H9 (cell line): ENCODE data around the gene PDK2. TPM values are rescaled to one million over a fixed set of nuclear protein-coding genes. Genes with fewer than 3 reads are reported as not detected.

Experiments used
- DNase-seq: peaks from one replicate; pipeline ENCODE4 v3.0.0-alpha.2; 2017
- H2AFZ ChIP-seq: one replicate; pipeline ENCODE4 v1.6.1; 2013; ENCODE audit warnings: mild to moderate bottlenecking, low read length, control low read depth, moderate library complexity
- H2AK5ac ChIP-seq: 2 replicates; pipeline ENCODE4 v1.6.1; 2013; ENCODE audit warnings: low read length, control low read depth, mixed read lengths; ENCODE audit not compliant: insufficient read length
- H2BK120ac ChIP-seq: one replicate; pipeline ENCODE4 v1.6.1; 2013; ENCODE audit warnings: low read depth, mild to moderate bottlenecking, low read length, control low read depth, inconsistent platforms; ENCODE audit not compliant: poor library complexity, severe bottlenecking
- H2BK12ac ChIP-seq: 2 replicates; pipeline ENCODE4 v1.6.1; 2013; ENCODE audit warnings: low read length, control low read depth, mixed read lengths, low read depth; ENCODE audit not compliant: insufficient read length
- H2BK15ac ChIP-seq: 2 replicates; pipeline ENCODE4 v1.6.1; 2013; ENCODE audit warnings: low read depth, low read length, control low read depth
- H2BK20ac ChIP-seq: one replicate; pipeline ENCODE4 v1.6.1; 2013; ENCODE audit warnings: low read depth, mild to moderate bottlenecking, low read length, control low read depth, inconsistent platforms; ENCODE audit not compliant: poor library complexity, severe bottlenecking
- H2BK5ac ChIP-seq: 2 replicates; pipeline ENCODE4 v1.6.1; 2013; ENCODE audit warnings: low read length, control low read depth, mixed read lengths; ENCODE audit not compliant: insufficient read length
- H3K14ac ChIP-seq: 2 replicates; pipeline ENCODE4 v1.6.1; 2013; ENCODE audit warnings: low read length, control low read depth; ENCODE audit not compliant: insufficient read depth
- H3K18ac ChIP-seq: 2 replicates; pipeline ENCODE4 v1.6.1; 2013; ENCODE audit warnings: low read depth, mild to moderate bottlenecking, mixed read lengths, low read length, control low read depth; ENCODE audit not compliant: insufficient read length
- H3K23ac ChIP-seq: 2 replicates; pipeline ENCODE4 v1.6.1; 2013; ENCODE audit warnings: low read length, control low read depth, mixed read lengths, low read depth; ENCODE audit not compliant: insufficient read length
- H3K23me2 ChIP-seq: 2 replicates; pipeline ENCODE4 v1.6.1; 2013; ENCODE audit warnings: low read depth, mild to moderate bottlenecking, mixed read lengths, low read length, control low read depth; ENCODE audit not compliant: insufficient read length, poor library complexity, severe bottlenecking
- H3K27ac ChIP-seq: 2 replicates; pipeline ENCODE4 v1.5.1; 2013; ENCODE audit warnings: low read length, control low read depth, mixed read lengths, low read depth; ENCODE audit not compliant: insufficient read length
- H3K27me3 ChIP-seq: 2 replicates; pipeline ENCODE4 v1.6.1; 2013; ENCODE audit warnings: low read length, control low read depth, inconsistent platforms; ENCODE audit not compliant: insufficient read depth
- H3K4ac ChIP-seq: 2 replicates; pipeline ENCODE4 v1.6.1; 2013; ENCODE audit warnings: low read depth, mild to moderate bottlenecking, control low read depth, inconsistent platforms, low read length, moderate library complexity
- H3K4me1 ChIP-seq: 2 replicates; pipeline ENCODE4 v1.6.1; 2013; ENCODE audit warnings: low read length, control low read depth, inconsistent platforms; ENCODE audit not compliant: insufficient read depth
- H3K4me2 ChIP-seq: 2 replicates; pipeline ENCODE4 v1.6.1; 2013; ENCODE audit warnings: low read length, control low read depth, mixed read lengths; ENCODE audit not compliant: insufficient read length, insufficient read depth
- H3K56ac ChIP-seq: 2 replicates; pipeline ENCODE4 v1.6.1; 2013; ENCODE audit warnings: low read depth, mild to moderate bottlenecking, mixed read lengths, low read length, control low read depth; ENCODE audit not compliant: insufficient read length
- H3K79me1 ChIP-seq: 2 replicates; pipeline ENCODE4 v1.6.1; 2013; ENCODE audit warnings: low read depth, mild to moderate bottlenecking, moderate library complexity, low read length, control low read depth, inconsistent platforms; ENCODE audit not compliant: insufficient read depth, poor library complexity, severe bottlenecking
- H3K79me2 ChIP-seq: 2 replicates; pipeline ENCODE4 v1.6.1; 2013; ENCODE audit warnings: low read length, control low read depth, inconsistent platforms; ENCODE audit not compliant: insufficient read depth
- H3K9ac ChIP-seq: 2 replicates; pipeline ENCODE4 v1.6.1; 2013; ENCODE audit warnings: low read length, control low read depth, mixed read lengths; ENCODE audit not compliant: insufficient read length; ENCODE audit errors: extremely low read depth
- H3K9me3 ChIP-seq: one replicate; pipeline ENCODE4 v1.6.1; 2013; ENCODE audit warnings: low read depth, low read length, inconsistent platforms; ENCODE audit not compliant: control insufficient read depth
- H3T11ph ChIP-seq: one replicate; pipeline ENCODE4 v1.6.1; 2013; ENCODE audit warnings: mild to moderate bottlenecking, low read length, control low read depth, inconsistent platforms
- H4K20me1 ChIP-seq: one replicate; pipeline ENCODE4 v1.6.1; 2013; ENCODE audit not compliant: control insufficient read depth, insufficient read length, insufficient read depth
- H4K5ac ChIP-seq: 2 replicates; pipeline ENCODE4 v1.6.1; 2013; ENCODE audit warnings: low read depth, mild to moderate bottlenecking, mixed read lengths, low read length, control low read depth; ENCODE audit not compliant: insufficient read length
- H4K8ac ChIP-seq: replicated peaks from 2 replicates; pipeline ENCODE4 v1.6.1; 2013; ENCODE audit warnings: low read length, control low read depth, mixed read lengths, low read depth; ENCODE audit not compliant: insufficient read length
- H4K91ac ChIP-seq: 2 replicates; pipeline ENCODE4 v1.6.1; 2013; ENCODE audit warnings: low read depth, mild to moderate bottlenecking, moderate library complexity, mixed read lengths, low read length, control low read depth; ENCODE audit not compliant: insufficient read length
- H3K27ac Mint-ChIP-seq, 3 experiments: 2 replicates in 2 of 3; 3 replicates in 1 of 3; pipeline ENCODE4 v1.8.0; 2020 to 2021; ENCODE audit warnings: mixed read lengths in 3 of 3, mild to moderate bottlenecking in 1 of 3, moderate library complexity in 1 of 3
- H3K27me3 Mint-ChIP-seq: 2 replicates; pipeline ENCODE4 v1.8.0; 2021; ENCODE audit warnings: low read depth, mild to moderate bottlenecking, moderate library complexity, mixed read lengths
- H3K36me3 Mint-ChIP-seq, 3 experiments: 2 replicates in 2 of 3; 3 replicates in 1 of 3; pipeline ENCODE4 v1.8.0; 2020 to 2021; ENCODE audit warnings: low read depth in 3 of 3, mixed read lengths in 3 of 3; ENCODE audit not compliant: insufficient read depth in 1 of 3
- H3K4me1 Mint-ChIP-seq, 2 experiments: 2 replicates each; pipeline ENCODE4 v1.8.0; 2020; ENCODE audit warnings: mixed read lengths in 2 of 2
- H3K4me3 Mint-ChIP-seq, 2 experiments: 2 replicates in 1 of 2; 3 replicates in 1 of 2; pipeline ENCODE4 v1.8.0; 2020 to 2021; ENCODE audit warnings: mild to moderate bottlenecking in 2 of 2, mixed read lengths in 2 of 2, moderate library complexity in 1 of 2
- H3K9me3 Mint-ChIP-seq, 2 experiments: 2 replicates in 1 of 2; 3 replicates in 1 of 2; pipeline ENCODE4 v1.8.0; 2020; ENCODE audit warnings: mild to moderate bottlenecking in 2 of 2, mixed read lengths in 2 of 2, moderate library complexity in 1 of 2
- CTCF ChIP-seq: fragments of 200-600 bp; sonication (generic); conservative IDR thresholded peaks from 3 replicates; pipeline ENCODE4 v1.8.0; 2021; ENCODE audit warnings: antibody characterized with exemption, mild to moderate bottlenecking
- WGBS: extraction: QIAGEN DNeasy Blood & Tissue Kit; methylation state at CpG from one replicate; pipeline ENCODE4 v1.1.7; 2013; ENCODE audit warnings: missing lambda C conversion rate, low lambda C conversion rate, mixed read lengths; ENCODE audit not compliant: insufficient read length; ENCODE audit errors: extremely low coverage; 5-methylcytosine and 5-hydroxymethylcytosine counted together
- total RNA-seq: library from RNA; stranded (reverse); gene quantifications from 2 replicates; pipeline ENCODE4 v1.2.1, GENCODE V29; 2021

The PDK2 gene
- total RNA-seq, 1 experiment from 2014 or later: 19.9 TPM

DNA sequence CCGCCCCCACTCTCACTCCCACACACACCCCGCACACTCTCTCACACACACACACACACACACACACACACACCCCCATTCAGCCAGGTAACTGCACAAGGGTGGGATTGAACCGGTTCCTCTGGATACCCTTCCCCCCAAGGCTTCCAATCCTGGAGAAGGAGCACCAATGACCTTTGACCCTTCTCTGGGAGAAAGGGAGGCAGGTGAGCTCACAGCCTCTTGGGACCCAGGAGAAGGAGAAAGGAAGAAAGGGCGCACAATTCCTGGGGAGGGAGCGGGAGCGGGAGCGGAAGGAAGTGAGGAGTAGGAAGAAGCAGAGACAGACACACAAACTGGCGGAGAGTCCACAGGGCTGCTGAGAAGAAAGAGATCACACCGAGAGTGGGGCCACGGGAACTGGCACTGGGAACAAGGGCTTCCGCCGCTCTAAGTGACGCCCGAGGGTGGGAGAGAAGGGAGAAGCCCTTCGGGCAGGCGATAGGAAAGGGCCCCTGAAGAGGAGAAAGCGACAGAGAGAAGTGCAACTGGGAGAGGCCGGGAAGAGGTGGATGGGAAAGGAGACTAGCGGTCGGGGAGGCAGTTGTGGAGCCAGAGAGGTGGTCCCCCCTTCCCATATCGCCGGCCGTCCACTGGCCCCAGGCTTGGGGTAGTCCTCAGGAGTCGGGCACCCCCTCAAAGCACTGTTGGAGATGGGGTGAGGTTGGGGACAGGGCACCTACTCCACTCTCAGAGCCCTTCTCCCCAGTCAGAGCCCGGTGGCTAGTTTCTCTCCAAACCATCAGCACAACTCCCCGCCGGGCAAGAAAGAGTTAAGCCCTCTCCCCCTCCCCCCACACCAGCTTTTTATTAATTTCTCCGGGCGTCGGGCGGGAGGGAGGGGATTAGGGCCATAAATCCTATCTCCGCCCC, 33.5 kb downstream of the PDK2 start:
- H3K18ac ChIP-seq: no peak overlapping the region
- H3T11ph ChIP-seq: no peak overlapping the region
- no peak overlapping the region for H3K9ac ChIP-seq
- Mint-ChIP-seq H3K27ac (peak overlapping the region in 2 of 3 experiments; percentile 94 to 96; a peak in 4 of 7 replicates), H3K27me3 (peaks cover 42% of the 10 kb centered on the region), H3K36me3 (no peaks in the 10 kb centered on the region; a peak in 1 of 7 replicates), H3K4me3 (peak overlapping the region; percentile 83 to 93), H3K9me3 (no peaks in the 10 kb centered on the region; a peak in 1 of 5 replicates), H3K4me1 (peaks cover 35 to 59% of the 10 kb centered on the region in 2 experiments)
- DNase-seq: peak; percentile 88
- H3K4me1 ChIP-seq: peaks cover 5% of the 10 kb centered on the region; the same call in 1 of the 2 replicates
- H3K4ac ChIP-seq: no peak overlapping the region
- H3K27ac ChIP-seq: no peak overlapping the region
- H3K14ac ChIP-seq: 0 out of 2 replicates have a peak overlapping the region, but pooled peaks have one; percentile 9
- peak overlapping the region; percentile 82 for H3K4me2 ChIP-seq
- no peaks in the 10 kb centered on the region for H3K79me1 ChIP-seq
- WGBS: no CpG with 5 or more reads among the region's 32 CpGs
- no peak overlapping the region for H3K23ac ChIP-seq
- no peak for TF ChIP-seq CTCF
- no peaks in the 10 kb centered on the region for H4K20me1 ChIP-seq
- no peak overlapping the region for H3K56ac ChIP-seq
- no peak overlapping the region for H2BK15ac ChIP-seq
- H3K27me3 ChIP-seq: no peaks in the 10 kb centered on the region; the same call in 1 of the 2 replicates
- H2AFZ ChIP-seq: no peak overlapping the region
- H2BK12ac ChIP-seq: no peak overlapping the region
- H4K91ac ChIP-seq: no peak overlapping the region
- H3K23me2 ChIP-seq: peaks cover 12% of the 10 kb centered on the region
- H3K9me3 ChIP-seq: no peaks in the 10 kb centered on the region
- H2AK5ac ChIP-seq: no peak overlapping the region
- H4K5ac ChIP-seq: no peak overlapping the region
- no peak overlapping the region for H2BK120ac ChIP-seq
- no peak overlapping the region for H2BK20ac ChIP-seq
- no peak overlapping the region for H4K8ac ChIP-seq
- no peaks in the 10 kb centered on the region for H3K79me2 ChIP-seq
- no peak overlapping the region for H2BK5ac ChIP-seq
